ENCODE results near the gene NAMPT.
"Not testable (repeated sequence)": the region's sequence is repeated elsewhere in the genome, so short reads cannot be mapped to it uniquely, and the experiment has no call there.

Gene NAMPT

DNA sequence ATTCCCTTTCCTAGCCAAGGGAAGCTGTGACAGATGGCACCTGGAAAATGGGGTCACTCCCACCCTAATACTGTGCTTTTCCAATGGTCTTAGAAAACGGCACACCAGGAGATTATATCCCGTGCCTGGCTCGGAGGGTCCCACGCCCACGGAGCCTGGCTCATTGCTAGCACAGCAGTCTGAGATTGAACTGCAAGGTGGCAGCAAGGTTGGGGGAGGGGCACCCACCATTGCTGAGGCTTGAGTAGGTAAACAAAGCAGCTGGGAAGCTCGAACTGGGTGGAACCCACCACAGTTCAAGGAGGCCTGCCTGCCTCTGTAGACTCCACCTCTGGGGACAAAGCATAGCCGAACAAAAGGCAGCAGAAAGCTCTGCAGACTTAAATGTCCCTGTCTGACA lies 75.8 kb downstream of the NAMPT start:
- H3K27ac ChIP-seq (ENCODE audit: low read depth, low read length); H3K27me3 ChIP-seq (ENCODE audit: control insufficient read depth, insufficient read depth, low read length); H3K4me1 ChIP-seq (ENCODE audit: control insufficient read depth, insufficient read depth, low read length); H3K36me3 ChIP-seq (ENCODE audit: control insufficient read depth, insufficient read depth, low read length); H3K4me3 ChIP-seq (ENCODE audit: low read length); H3K9ac ChIP-seq (ENCODE audit: low read length): not testable (repeated sequence)

DNA sequence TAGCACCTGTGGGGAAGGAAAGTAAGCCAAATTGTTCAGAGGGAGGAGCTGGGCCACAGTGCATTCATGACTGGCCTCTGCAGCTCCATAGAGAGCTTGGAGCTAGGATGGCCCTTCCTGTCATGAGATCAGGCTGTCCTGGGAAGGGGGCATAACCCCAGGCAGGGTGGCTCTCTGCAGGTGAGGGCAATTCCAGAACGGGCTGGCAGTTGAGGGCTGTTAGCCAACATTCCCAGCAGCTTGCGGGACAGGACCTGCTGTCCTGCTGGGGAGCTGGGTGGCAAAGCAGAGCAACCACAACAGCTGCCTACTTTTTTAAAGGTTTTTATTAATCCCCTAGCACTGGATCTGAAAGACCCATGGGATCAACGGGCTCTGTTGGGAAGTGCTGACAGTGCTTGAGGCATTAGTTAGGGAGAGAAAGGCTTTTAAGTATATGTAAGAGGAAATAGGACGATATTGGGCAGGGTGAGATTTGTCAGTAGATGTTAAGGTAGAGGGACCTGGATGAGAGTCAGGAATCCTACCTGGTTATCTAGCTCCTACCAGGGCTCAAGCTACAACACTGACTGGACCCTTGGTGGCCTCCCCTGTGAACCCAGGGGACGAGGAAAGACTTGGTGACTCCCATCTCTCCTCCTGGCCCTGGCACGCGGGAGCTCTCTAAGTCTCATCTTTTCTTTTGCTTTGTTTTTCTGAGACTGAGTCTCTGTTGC lies 77.8 kb downstream of the NAMPT start:
- Histone ChIP-seq H3K9ac (ENCODE audit: low read length) (no peak overlapping the region), H3K36me3 (ENCODE audit: control insufficient read depth, insufficient read depth, low read length) (no peaks in the 10 kb centered on the region)

DNA sequence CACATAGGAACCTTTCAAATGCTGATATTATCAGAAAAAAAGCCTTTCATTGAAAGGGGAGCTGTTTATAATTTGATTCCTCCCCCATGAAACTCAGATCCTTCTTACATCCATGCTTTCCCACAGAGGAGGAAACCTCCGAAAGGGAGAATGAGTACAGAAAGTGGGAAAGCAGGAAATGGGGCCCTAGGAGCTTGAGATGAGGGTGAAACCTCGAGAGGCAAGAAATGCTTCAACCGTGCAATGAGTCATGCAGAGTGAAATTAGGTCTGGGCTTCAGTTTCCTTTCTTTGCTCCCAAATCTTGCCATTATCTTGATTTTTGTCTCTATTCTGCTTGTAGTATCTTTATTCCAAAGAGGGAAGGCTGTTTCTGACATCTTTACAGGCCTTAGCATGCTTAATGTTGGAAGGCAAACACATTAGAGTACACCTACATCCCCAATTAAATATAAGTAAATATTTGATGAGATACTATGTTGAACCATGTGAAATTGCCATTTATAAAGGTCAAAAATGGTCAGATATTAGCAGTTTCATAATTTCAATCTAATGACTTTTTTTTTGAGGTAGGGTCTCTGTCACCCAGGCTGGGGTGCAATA lies 79.1 kb downstream of the NAMPT start:
- no peaks in the 10 kb centered on the region for H3K36me3 ChIP-seq (ENCODE audit: control insufficient read depth, insufficient read depth, low read length)
- no peak overlapping the region for H3K27ac ChIP-seq (ENCODE audit: low read depth, low read length)
- H3K4me3 ChIP-seq (ENCODE audit: low read length): no peak overlapping the region
- no peaks in the 10 kb centered on the region for H3K4me1 ChIP-seq (ENCODE audit: control insufficient read depth, insufficient read depth, low read length)
- no peak overlapping the region for H3K9ac ChIP-seq (ENCODE audit: low read length)
- H3K27me3 ChIP-seq (ENCODE audit: control insufficient read depth, insufficient read depth, low read length): no peaks in the 10 kb centered on the region

More for the DNA sequence above, 77.8 kb downstream of the NAMPT start:
- no peaks in the 10 kb centered on the region for H3K27me3 ChIP-seq (ENCODE audit: control insufficient read depth, insufficient read depth, low read length)
- H3K4me1 ChIP-seq (ENCODE audit: control insufficient read depth, insufficient read depth, low read length): no peaks in the 10 kb centered on the region
- no peak overlapping the region for H3K27ac ChIP-seq (ENCODE audit: low read depth, low read length)
- H3K4me3 ChIP-seq (ENCODE audit: low read length): no peak overlapping the region

DNA sequence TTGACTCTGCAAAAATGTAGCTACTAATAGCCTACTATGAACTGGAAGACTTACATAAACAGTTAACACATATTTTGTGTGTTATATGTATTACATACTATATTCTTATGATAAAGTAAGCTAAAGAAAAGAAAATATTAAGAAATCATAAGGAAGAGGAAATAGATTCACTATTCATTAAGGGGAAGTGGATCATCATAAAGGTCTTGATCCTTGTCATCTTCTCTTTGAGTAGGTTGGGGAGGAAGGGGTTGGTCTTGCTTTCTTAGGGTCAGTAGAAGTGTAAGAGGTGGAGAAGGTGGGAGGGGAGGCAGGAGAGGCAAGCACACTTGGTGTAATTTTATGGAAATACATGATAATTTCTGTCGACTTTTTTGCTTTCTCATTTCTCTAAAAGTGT lies 81.3 kb downstream of the NAMPT start:
- Histone ChIP-seq H3K27ac (ENCODE audit: low read depth, low read length) (no peak overlapping the region), H3K4me3 (ENCODE audit: low read length) (no peak overlapping the region), H3K9ac (ENCODE audit: low read length) (no peak overlapping the region), H3K27me3 (ENCODE audit: control insufficient read depth, insufficient read depth, low read length) (no peaks in the 10 kb centered on the region), H3K36me3 (ENCODE audit: control insufficient read depth, insufficient read depth, low read length) (no peaks in the 10 kb centered on the region), H3K4me1 (ENCODE audit: control insufficient read depth, insufficient read depth, low read length) (no peaks in the 10 kb centered on the region)

DNA sequence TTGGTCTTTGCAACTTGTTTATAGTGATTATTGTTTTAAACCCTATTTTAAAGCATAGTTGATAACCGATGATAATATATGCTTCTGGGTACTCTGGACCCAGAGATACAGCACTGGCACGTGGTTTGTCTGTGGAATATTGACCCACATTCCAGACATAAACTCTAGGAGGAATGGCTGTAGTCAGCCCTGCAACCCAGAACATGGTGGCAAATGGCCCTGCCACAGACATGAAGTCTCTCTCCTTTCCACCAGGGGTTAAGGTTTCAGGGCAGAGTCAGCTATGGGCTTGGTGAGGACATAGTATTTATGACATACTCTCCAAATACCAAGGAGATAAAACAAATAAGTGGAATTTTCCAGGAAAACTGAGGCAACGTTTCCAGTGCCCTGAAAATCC lies 83.6 kb downstream of the NAMPT start:
- Histone ChIP-seq H3K4me1 (ENCODE audit: control insufficient read depth, insufficient read depth, low read length) (no peaks in the 10 kb centered on the region), H3K27me3 (ENCODE audit: control insufficient read depth, insufficient read depth, low read length) (no peaks in the 10 kb centered on the region), H3K4me3 (ENCODE audit: low read length) (no peak overlapping the region), H3K9ac (ENCODE audit: low read length) (no peak overlapping the region), H3K36me3 (ENCODE audit: control insufficient read depth, insufficient read depth, low read length) (no peaks in the 10 kb centered on the region), H3K27ac (ENCODE audit: low read depth, low read length) (no peak overlapping the region)

DNA sequence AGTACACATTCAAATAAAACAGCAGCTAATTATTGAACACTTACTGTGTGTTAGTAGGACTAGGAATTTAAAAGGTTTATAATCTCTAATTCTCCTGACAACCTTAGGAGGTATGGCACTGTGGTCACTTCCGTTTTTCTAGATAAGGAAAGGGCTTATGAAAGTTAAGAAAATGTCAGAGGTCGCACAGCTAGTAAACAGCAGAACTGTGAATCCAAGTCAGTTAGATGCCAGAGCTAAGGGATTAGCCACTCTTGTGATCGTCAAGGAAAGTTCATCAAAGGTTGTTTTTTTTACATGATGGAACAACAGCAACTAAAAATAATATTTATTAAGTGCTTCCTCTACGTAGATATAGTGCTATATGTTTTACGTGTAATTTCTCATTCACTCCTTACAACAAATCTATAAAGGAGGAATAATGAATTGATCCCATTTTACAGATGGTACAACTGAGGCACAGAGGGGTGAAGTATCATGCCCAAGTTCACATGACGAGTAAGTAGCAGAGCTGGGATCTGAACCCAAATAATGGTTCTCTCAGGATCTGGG lies 84.9 kb downstream of the NAMPT start:
- no peak overlapping the region for H3K27ac ChIP-seq (ENCODE audit: low read depth, low read length)
- no peak overlapping the region for H3K9ac ChIP-seq (ENCODE audit: low read length)
- H3K4me3 ChIP-seq (ENCODE audit: low read length): no peak overlapping the region
- no peaks in the 10 kb centered on the region for H3K4me1 ChIP-seq (ENCODE audit: control insufficient read depth, insufficient read depth, low read length)
- H3K27me3 ChIP-seq (ENCODE audit: control insufficient read depth, insufficient read depth, low read length): no peaks in the 10 kb centered on the region
- H3K36me3 ChIP-seq (ENCODE audit: control insufficient read depth, insufficient read depth, low read length): no peaks in the 10 kb centered on the region

DNA sequence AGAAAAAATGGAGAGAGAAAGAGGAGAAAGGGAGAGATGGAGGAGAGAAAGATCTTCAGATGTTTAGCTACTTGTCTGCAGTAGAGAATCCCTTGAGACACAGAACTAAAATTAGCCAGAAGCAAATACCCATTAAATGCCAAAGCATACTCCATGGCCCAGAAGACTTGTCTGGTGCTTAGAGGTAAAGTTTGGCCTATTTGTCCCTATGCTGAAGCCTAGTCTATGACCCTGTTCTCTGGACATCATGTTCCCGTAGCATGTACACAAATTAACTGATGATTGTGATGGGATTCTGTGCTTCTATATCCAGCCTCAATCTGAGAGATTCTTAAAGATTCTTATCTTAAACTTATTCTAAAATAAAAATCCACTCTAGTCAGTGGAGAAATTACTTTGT lies 85.8 kb downstream of the NAMPT start:
- H3K27me3 ChIP-seq (ENCODE audit: control insufficient read depth, insufficient read depth, low read length): no peaks in the 10 kb centered on the region
- no peak overlapping the region for H3K27ac ChIP-seq (ENCODE audit: low read depth, low read length)
- no peaks in the 10 kb centered on the region for H3K4me1 ChIP-seq (ENCODE audit: control insufficient read depth, insufficient read depth, low read length)
- no peak overlapping the region for H3K4me3 ChIP-seq (ENCODE audit: low read length)
- H3K9ac ChIP-seq (ENCODE audit: low read length): no peak overlapping the region
- no peaks in the 10 kb centered on the region for H3K36me3 ChIP-seq (ENCODE audit: control insufficient read depth, insufficient read depth, low read length)
